ENCODE measurements around the gene MEIOSIN. TPM values are rescaled to one million over a fixed set of nuclear protein-coding genes. Genes with fewer than 3 reads are reported as not detected.

MEIOSIN gene
- total RNA-seq, 2 experiments from 2014 or later = not detected

GRCh38 chr19:45729800-45730290, 3.4 kb upstream of the MEIOSIN start:
- H3K4me3 ChIP-seq (ENCODE audit: low read depth, low read length, poor library complexity, severe bottlenecking) = peak overlapping the region; percentile 97
- H3K79me2 ChIP-seq (ENCODE audit: insufficient read depth, low read depth, low read length) = peaks cover 33% of the 10 kb centered on the region; the same call in 1 of the 2 replicates
- no peak overlapping the region; the same call in 1 of the 2 replicates for H2AFZ ChIP-seq (ENCODE audit: low read length)
- H3K9me2 ChIP-seq (ENCODE audit: insufficient read depth, low read length) = no peaks in the 10 kb centered on the region
- H3K36me3 ChIP-seq (ENCODE audit: insufficient read depth, low read length) = no peaks in the 10 kb centered on the region
- CTCF ChIA-PET (ENCODE audit: unreplicated experiment) = interaction anchor here (0.6 kb wide), 2 partner anchors 36 to 41 kb away, joined by 3 to 5 read pairs; no protein-coding TSS in a partner anchor
- TF ChIP-seq CTCF (conservative IDR thresholded peaks at IDR 0.05; ENCODE audit: low read length) = no peak
- no peak for TF ChIP-seq EZH2phosphoT487 (IDR thresholded peaks at IDR 0.05; ENCODE audit: borderline replicate concordance, low read depth, low read length)
- intact Hi-C loops (cut with micrococcal nuclease; ENCODE audit: unreplicated experiment) = no loop called here
- POLR2A ChIA-PET = interaction anchor here (1.0 to 2.2 kb wide), 2 partner anchors 12 to 37 kb away, joined by 3 to 13 read pairs; no protein-coding TSS in a partner anchor
- no peaks in the 10 kb centered on the region for H3K9me3 ChIP-seq (ENCODE audit: low read length)
- H3K4me1 ChIP-seq (ENCODE audit: insufficient read depth, low read length, poor library complexity, severe bottlenecking) = peaks cover 11% of the 10 kb centered on the region
- no peaks in the 10 kb centered on the region for H4K20me1 ChIP-seq (ENCODE audit: insufficient read depth, low read length)
- peak overlapping the region; percentile 36 for H3K27ac ChIP-seq (ENCODE audit: low read depth, low read length, poor library complexity, severe bottlenecking)
- BruUV-seq (replicated peaks) = TSS peak; percentile 66
- peak overlapping the region; percentile 85 for H3K4me2 ChIP-seq (ENCODE audit: low read length)
- no peak for DNase-seq (ENCODE audit: low spot score)

GRCh38 chr19:45730368-45731288, 2.6 kb upstream of the MEIOSIN start, which contains the start of gene FBXO46:
TSS of gene FBXO46 (minus strand) at chr19:45730896. CDS start at chr19:45713495, 17,401 bp downstream.
- no TSS peak for BruUV-seq (replicated peaks)
- peak within 1 kb of the TSS; percentile 97 for H3K4me3 ChIP-seq (ENCODE audit: low read depth, low read length, poor library complexity, severe bottlenecking)
- H3K4me2 ChIP-seq (ENCODE audit: low read length) = peak within 1 kb of the TSS; percentile 85
- H3K9me2 ChIP-seq (ENCODE audit: insufficient read depth, low read length) = no peaks in the 10 kb centered on the region
- H3K36me3 ChIP-seq (ENCODE audit: insufficient read depth, low read length) = no peaks in the 10 kb centered on the region
- H3K9me3 ChIP-seq (ENCODE audit: low read length) = no peaks in the 10 kb centered on the region
- intact Hi-C loops (cut with micrococcal nuclease; ENCODE audit: unreplicated experiment) = no loop called here
- peak; percentile 99 for DNase-seq (ENCODE audit: low spot score)
- H3K79me2 ChIP-seq (ENCODE audit: insufficient read depth, low read depth, low read length) = peaks cover 27% of the 10 kb centered on the region; the same call in 1 of the 2 replicates
- POLR2A ChIA-PET = interaction anchor here (0.6 to 2.2 kb wide), 5 partner anchors 13 to 195 kb away, joined by 3 to 13 read pairs (median 5); no protein-coding TSS in a partner anchor
- peaks cover 11% of the 10 kb centered on the region for H3K4me1 ChIP-seq (ENCODE audit: insufficient read depth, low read length, poor library complexity, severe bottlenecking)
- H3K27ac ChIP-seq (ENCODE audit: low read depth, low read length, poor library complexity, severe bottlenecking) = peak within 1 kb of the TSS; percentile 36
- TF ChIP-seq EZH2phosphoT487 (IDR thresholded peaks at IDR 0.05; ENCODE audit: borderline replicate concordance, low read depth, low read length) = no peak
- TF ChIP-seq CTCF (conservative IDR thresholded peaks at IDR 0.05; ENCODE audit: low read length) = peak; percentile 68
- H4K20me1 ChIP-seq (ENCODE audit: insufficient read depth, low read length) = no peaks in the 10 kb centered on the region
- H2AFZ ChIP-seq (ENCODE audit: low read length) = peak within 1 kb of the TSS; percentile 94; the same call in 1 of the 2 replicates
- CTCF ChIA-PET (ENCODE audit: unreplicated experiment) = interaction anchor here (0.6 kb wide), 3 partner anchors 37 to 40 kb away, joined by 3 to 5 read pairs (median 4); partner anchors contain the start of gene SIX5

All from OCI-LY7 (cell line).